Choroid plexus epithelial cell (primary cell): ENCODE results near the gene DLEC1.

Source experiments
- DNase-seq: peaks from one replicate; pipeline ENCODE4 v3.0.0-alpha.2; 2010; ENCODE audit warnings: low read depth
- H3K4me3 ChIP-seq: 2 replicates; pipeline ENCODE4 v1.5.1; 2011; ENCODE audit warnings: low read depth, mild to moderate bottlenecking, control low read depth, low read length, moderate library complexity
- CTCF ChIP-seq: conservative IDR thresholded peaks from 2 replicates; pipeline ENCODE4 v1.5.1; 2011; ENCODE audit warnings: low read depth, mild to moderate bottlenecking, control low read depth, inconsistent platforms, low read length, moderate library complexity

The DLEC1 gene

DNA sequence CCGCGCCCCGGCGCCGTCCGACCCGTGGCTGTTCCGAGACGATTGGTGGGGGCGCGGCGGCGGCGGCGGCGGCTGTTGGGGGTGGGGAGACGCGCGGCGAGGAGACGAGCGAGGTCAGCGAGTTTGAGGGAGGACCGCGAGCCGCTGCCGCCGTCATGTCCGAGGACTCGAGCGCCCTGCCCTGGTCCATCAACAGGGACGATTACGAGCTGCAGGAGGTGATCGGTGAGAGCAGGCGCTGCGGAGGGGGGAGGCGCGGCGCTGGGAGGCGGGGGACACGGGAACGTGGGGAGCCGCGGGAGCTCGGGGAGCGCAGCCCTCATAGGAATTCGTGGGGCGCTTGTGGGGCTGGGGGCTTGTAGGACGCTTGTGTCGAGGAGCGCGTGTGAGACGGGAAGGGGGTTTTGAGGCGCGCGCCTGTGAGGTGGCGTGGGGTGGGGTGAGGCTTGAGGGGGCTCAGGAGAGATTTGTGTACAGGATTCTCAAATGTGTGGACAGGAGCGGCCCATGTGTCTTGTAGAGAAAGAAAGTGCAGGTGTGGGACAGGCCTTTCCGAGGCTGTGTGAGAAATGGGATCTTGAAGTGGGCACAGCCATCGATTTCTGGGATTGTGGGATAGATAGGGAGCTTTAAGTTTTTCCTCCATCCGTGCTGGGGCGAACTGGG, 126.8 kb downstream of the DLEC1 start:
- TF ChIP-seq CTCF, result no peak
- H3K4me3 ChIP-seq, result peak overlapping the region; percentile 94
- DNase-seq, result peak; percentile 56

GRCh38 chr3:38167591-38167990, 128.6 kb downstream of the DLEC1 start:
- DNase-seq, result no peak
- no peak for TF ChIP-seq CTCF
- no peak overlapping the region for H3K4me3 ChIP-seq

- DNase-seq, result peak; percentile 73
- no peak overlapping the region for H3K4me3 ChIP-seq
- no peak for TF ChIP-seq CTCF
These were observed 129.4 kb downstream of the DLEC1 start for GRCh38 chr3:38168151-38169026.

DNA sequence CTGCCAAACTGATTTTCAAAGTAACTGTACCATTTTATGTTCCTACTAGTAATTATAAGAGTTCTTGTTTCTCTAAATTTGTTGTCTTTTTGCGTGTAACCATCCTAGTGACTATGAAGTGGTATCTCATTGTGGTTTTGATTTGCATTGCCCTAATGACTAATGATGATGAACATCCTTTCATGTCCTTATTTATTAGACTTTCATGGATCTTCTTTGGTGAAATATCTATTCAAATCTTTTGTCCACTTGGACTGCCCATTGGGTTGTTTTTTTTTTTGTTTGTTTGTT, 130.0 kb downstream of the DLEC1 start:
- DNase-seq, result no peak
- H3K4me3 ChIP-seq, result no peak overlapping the region
- TF ChIP-seq CTCF, result no peak

GRCh38 chr3:38170722-38171121, 131.7 kb downstream of the DLEC1 start:
- H3K4me3 ChIP-seq, result no peak overlapping the region
- DNase-seq, result no peak
- no peak for TF ChIP-seq CTCF

- TF ChIP-seq CTCF, result no peak
- H3K4me3 ChIP-seq, result no peak overlapping the region
These were observed 132.6 kb downstream of the DLEC1 start for GRCh38 chr3:38171622-38172021.

More at GRCh38 chr3:38171622-38172021, 132.6 kb downstream of the DLEC1 start:
- no peak for DNase-seq
